Smooth muscle cell (in vitro differentiated cells): ENCODE data around the gene GPSM1. TPM values are rescaled to one million over a fixed set of nuclear protein-coding genes. Genes with fewer than 3 reads are reported as not detected.

Experiments used
- DNase-seq: peaks from one replicate; lab custom pipeline; 2025; ENCODE audit not compliant: unreplicated experiment; lab: John Stamatoyannopoulos, UW
- H2AFZ ChIP-seq: fragments of 200-600 bp; sonication (generic); 2 replicates; pipeline ENCODE4 v1.6.0; 2016; ENCODE audit warnings: antibody characterized with exemption, low read depth, mild to moderate bottlenecking
- H3F3A ChIP-seq: fragments of 200-600 bp; sonication (generic); 2 replicates; pipeline ENCODE4 v1.6.0; 2017; ENCODE audit warnings: antibody characterized with exemption, low read depth
- H3K27ac ChIP-seq: fragments of 200-600 bp; sonication (generic); 2 replicates; pipeline ENCODE4 v1.5.1; 2016; ENCODE audit warnings: low read depth, mild to moderate bottlenecking
- H3K27me3 ChIP-seq: fragments of 200-600 bp; sonication (generic); 2 replicates; pipeline ENCODE4 v1.6.1; 2016; ENCODE audit warnings: low read depth, mild to moderate bottlenecking
- H3K36me3 ChIP-seq: fragments of 200-600 bp; sonication (generic); 2 replicates; pipeline ENCODE4 v1.5.1; 2016; ENCODE audit warnings: low read depth
- H3K4me1 ChIP-seq: fragments of 200-600 bp; sonication (generic); 2 replicates; pipeline ENCODE4 v1.5.1; 2016; ENCODE audit warnings: low read depth
- H3K4me2 ChIP-seq: fragments of 200-600 bp; sonication (generic); 2 replicates; pipeline ENCODE4 v1.6.0; 2016; ENCODE audit warnings: mild to moderate bottlenecking
- H3K4me3 ChIP-seq: fragments of 200-600 bp; sonication (generic); 2 replicates; pipeline ENCODE4 v1.5.1; 2016; ENCODE audit warnings: mild to moderate bottlenecking
- H3K79me2 ChIP-seq: fragments of 200-600 bp; sonication (generic); 2 replicates; pipeline ENCODE4 v1.6.0; 2016; ENCODE audit warnings: low read depth, mild to moderate bottlenecking
- H3K9ac ChIP-seq: fragments of 200-600 bp; sonication (generic); 2 replicates; pipeline ENCODE4 v1.6.0; 2016; ENCODE audit warnings: low read depth
- H3K9me3 ChIP-seq: fragments of 200-600 bp; sonication (generic); replicated peaks from 2 replicates; pipeline ENCODE4 v1.5.1; 2016; ENCODE audit warnings: low read depth
- H4K20me1 ChIP-seq: fragments of 200-600 bp; sonication (generic); 2 replicates; pipeline ENCODE4 v1.6.0; 2016; ENCODE audit warnings: low read depth
- WGBS: methylation state at CpG from one replicate; pipeline ENCODE4 v1.1.7; 2016; ENCODE audit warnings: low lambda C conversion rate; 5-methylcytosine and 5-hydroxymethylcytosine counted together
- polyA plus RNA-seq: library from polyadenylated mRNA; unstranded; fragments of >200 nt; fragmentation: Nextera tagmentation; extraction: Ambion mirVana; gene quantifications from 2 replicates; pipeline ENCODE4 v1.2.1, GENCODE V29; 2016
- total RNA-seq: library from RNA; depleted of rRNA; stranded (reverse); fragments of >200 nt; gene quantifications from 2 replicates; pipeline ENCODE4 v1.2.3, GENCODE V29; 2014
- TF ChIP-seq, protein P1 (sequence below): fragments of 200-600 bp; sonication (generic); IDR thresholded peaks from 2 replicates; pipeline ENCODE4 v1.5.1; 2017; ENCODE audit warnings: borderline replicate concordance, mild to moderate bottlenecking, antibody characterized with exemption; ENCODE audit not compliant: insufficient read depth, poor library complexity, severe bottlenecking

The GPSM1 gene
- total and polyA plus RNA-seq, 2 experiments from 2014 or later: 21.1 to 45.9 TPM

DNA sequence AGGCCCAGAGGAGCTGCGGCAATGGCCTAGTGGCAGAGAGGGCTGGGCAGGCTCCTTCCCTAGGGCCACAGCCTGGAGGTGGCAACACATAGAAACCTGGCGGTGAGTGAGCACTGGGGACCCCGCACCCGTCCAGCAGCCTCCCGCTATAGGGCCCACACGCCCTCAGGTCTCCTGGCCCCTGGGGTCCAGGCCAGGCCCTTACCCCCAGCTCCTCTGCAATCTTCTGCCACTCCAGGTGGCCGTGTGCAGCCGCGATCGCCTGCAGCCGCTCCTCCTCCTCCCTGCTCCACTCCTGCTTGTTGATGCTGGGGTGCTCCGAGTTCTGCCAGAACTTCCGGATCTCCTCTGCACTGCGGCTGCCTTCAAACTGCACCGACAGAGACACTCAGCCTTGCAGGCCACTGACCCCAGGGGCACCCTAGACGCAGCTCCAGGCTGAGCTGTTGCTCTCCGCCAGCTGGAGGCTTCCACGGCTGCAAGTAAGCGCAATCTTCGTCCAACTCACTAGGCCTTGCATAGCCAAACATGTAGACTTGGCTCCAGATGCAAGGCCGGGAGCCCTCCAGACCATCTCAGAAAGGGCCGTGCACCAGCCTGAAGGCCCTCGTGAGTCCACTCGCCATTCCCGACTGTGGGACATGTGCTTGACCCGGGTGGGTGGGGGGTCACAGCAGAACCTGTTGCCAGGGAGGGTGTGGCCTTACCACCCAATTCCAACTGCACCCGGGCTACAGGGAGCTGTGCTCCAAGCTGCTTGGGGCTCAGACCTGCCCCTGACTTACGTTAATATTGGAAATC, 64.6 kb downstream of the GPSM1 start:
- H3K9me3 ChIP-seq: no peaks in the 10 kb centered on the region
- H3K4me1 ChIP-seq: no peaks in the 10 kb centered on the region
- 97% methylated on average over 28 of the region's 28 CpGs for WGBS
- no peaks in the 10 kb centered on the region for H3K27me3 ChIP-seq
- H4K20me1 ChIP-seq: peaks cover 5% of the 10 kb centered on the region
- TF ChIP-seq, protein P1, sequence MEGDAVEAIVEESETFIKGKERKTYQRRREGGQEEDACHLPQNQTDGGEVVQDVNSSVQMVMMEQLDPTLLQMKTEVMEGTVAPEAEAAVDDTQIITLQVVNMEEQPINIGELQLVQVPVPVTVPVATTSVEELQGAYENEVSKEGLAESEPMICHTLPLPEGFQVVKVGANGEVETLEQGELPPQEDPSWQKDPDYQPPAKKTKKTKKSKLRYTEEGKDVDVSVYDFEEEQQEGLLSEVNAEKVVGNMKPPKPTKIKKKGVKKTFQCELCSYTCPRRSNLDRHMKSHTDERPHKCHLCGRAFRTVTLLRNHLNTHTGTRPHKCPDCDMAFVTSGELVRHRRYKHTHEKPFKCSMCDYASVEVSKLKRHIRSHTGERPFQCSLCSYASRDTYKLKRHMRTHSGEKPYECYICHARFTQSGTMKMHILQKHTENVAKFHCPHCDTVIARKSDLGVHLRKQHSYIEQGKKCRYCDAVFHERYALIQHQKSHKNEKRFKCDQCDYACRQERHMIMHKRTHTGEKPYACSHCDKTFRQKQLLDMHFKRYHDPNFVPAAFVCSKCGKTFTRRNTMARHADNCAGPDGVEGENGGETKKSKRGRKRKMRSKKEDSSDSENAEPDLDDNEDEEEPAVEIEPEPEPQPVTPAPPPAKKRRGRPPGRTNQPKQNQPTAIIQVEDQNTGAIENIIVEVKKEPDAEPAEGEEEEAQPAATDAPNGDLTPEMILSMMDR: no peak
- H3K79me2 ChIP-seq: no peaks in the 10 kb centered on the region
- H3K4me2 ChIP-seq: no peak overlapping the region
- no peak overlapping the region for H3K27ac ChIP-seq
- H3K36me3 ChIP-seq: peaks cover 3% of the 10 kb centered on the region
- H3F3A ChIP-seq: no peaks in the 10 kb centered on the region
- H2AFZ ChIP-seq: no peak overlapping the region
- no peak for DNase-seq
- no peak overlapping the region for H3K4me3 ChIP-seq
- no peak overlapping the region for H3K9ac ChIP-seq

DNA sequence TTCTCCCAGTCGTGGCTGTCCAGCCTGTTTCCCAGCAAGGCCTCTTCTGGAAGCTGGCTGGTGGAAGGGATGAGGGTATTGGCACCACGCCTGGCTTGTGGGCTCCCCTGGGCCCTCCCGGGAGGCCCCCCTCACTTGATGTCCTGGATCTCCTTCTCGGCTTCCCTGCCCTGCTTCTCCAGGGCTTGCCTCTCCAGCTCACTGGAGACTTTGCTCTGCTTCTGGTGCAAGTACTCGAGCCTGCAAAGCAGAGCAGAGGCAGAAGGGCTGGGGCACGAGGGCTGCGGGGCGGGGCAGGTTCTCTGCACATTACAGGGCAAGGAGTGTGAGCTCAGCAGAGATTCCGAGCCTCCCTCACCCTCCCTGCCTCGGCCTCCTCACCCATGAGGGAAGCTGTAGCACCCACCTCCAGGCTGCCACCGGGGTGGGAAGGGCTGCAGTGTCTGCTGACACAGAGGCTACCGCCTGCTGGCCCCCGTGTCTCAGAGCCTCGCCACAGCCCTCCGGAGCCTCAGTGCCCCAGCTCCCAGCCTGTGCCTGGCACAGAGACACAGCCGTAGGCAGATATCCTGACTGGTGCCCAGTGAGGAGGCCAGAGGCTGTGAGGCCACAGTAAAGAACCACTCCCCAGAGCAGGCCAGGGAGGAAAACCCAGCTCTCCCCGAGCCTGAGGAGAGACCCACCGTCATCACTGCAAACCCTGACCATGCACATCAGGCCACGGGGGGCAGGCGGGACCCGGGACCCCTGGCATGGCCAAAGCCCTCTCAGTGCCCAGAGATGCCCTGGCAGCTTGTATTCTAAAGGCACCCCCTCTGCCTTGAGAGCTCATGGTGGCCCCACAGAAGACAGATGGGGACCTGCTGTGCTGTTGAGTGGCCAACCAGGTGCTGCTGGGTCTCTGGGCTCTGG, 65.5 kb downstream of the GPSM1 start:
- no peaks in the 10 kb centered on the region for H3K27me3 ChIP-seq
- DNase-seq: no peak
- TF ChIP-seq, protein P1: no peak
- H3K4me3 ChIP-seq: no peak overlapping the region
- no peak overlapping the region for H3K4me2 ChIP-seq
- no peak overlapping the region for H3K9ac ChIP-seq
- no peak overlapping the region for H3K27ac ChIP-seq
- no peaks in the 10 kb centered on the region for H3K4me1 ChIP-seq
- no peaks in the 10 kb centered on the region for H3K9me3 ChIP-seq
- no peak overlapping the region for H2AFZ ChIP-seq
- peaks cover 3% of the 10 kb centered on the region for H3K36me3 ChIP-seq
- 97% methylated on average over 20 of the region's 21 CpGs for WGBS
- H3K79me2 ChIP-seq: no peaks in the 10 kb centered on the region
- no peaks in the 10 kb centered on the region for H3F3A ChIP-seq
- H4K20me1 ChIP-seq: peaks cover 5% of the 10 kb centered on the region

DNA sequence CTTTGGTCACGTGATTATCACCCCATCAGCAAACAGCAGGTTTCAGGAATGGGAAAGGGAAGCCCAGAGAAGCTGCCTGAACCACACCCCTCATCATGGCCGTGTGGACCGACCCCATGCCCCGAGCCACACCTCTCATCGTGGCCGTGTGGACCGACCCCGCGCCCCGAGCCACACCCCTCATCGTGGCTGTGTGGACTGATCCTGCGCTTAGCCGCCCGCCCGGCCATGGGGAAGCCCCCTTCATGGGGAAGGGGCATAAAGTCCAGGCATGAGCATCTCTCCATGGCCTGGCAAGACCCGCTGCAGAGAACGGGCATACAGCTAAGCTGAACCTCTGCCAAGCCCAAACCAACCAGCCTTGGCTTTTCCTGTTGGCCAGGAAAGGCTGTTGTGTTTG, 66.2 kb downstream of the GPSM1 start:
- no peak overlapping the region for H3K4me3 ChIP-seq
- H3K27me3 ChIP-seq: no peaks in the 10 kb centered on the region
- no peak overlapping the region for H3K9ac ChIP-seq
- no peaks in the 10 kb centered on the region for H3F3A ChIP-seq
- peaks cover 3% of the 10 kb centered on the region for H3K36me3 ChIP-seq
- no peaks in the 10 kb centered on the region for H3K4me1 ChIP-seq
- H3K79me2 ChIP-seq: peaks cover 6% of the 10 kb centered on the region
- no peaks in the 10 kb centered on the region for H3K9me3 ChIP-seq
- DNase-seq: no peak
- H2AFZ ChIP-seq: no peak overlapping the region
- 97% methylated on average over 17 of the region's 17 CpGs for WGBS
- H3K4me2 ChIP-seq: no peak overlapping the region
- H3K27ac ChIP-seq: no peak overlapping the region
- peaks cover 11% of the 10 kb centered on the region for H4K20me1 ChIP-seq
- TF ChIP-seq, protein P1: no peak
